ENCODE data around the gene RASGEF1C. TPM values are rescaled to one million over a fixed set of nuclear protein-coding genes. Genes with fewer than 3 reads are reported as not detected.

RASGEF1C gene
- total RNA-seq, 2 experiments from 2014 or later, result not detected

GRCh38 chr5:180084638-180085561, 124.1 kb downstream of the RASGEF1C start:
- peaks cover 23% of the 10 kb centered on the region for H3K4me1 Mint-ChIP-seq
- ATAC-seq, result no peak

GRCh38 chr5:180083529-180084060, 125.4 kb downstream of the RASGEF1C start:
- H3K27me3 Mint-ChIP-seq, result peaks cover 21% of the 10 kb centered on the region
- ChIA-PET POLR2A (no interaction called here), CTCF (no interaction called here)
- H3K36me3 Mint-ChIP-seq (ENCODE audit: low read depth), result no peaks in the 10 kb centered on the region
- no peak overlapping the region for H3K4me3 Mint-ChIP-seq
- ATAC-seq (no peak), DNase-seq (no peak)
- H3K27ac Mint-ChIP-seq, result no peak overlapping the region
- H3K4me1 Mint-ChIP-seq, result peaks cover 23% of the 10 kb centered on the region
- intact Hi-C loops (cut with DNase I, micrococcal nuclease), result no loop called here
- H3K9me3 Mint-ChIP-seq (ENCODE audit: low read depth), result no peaks in the 10 kb centered on the region

More at GRCh38 chr5:180084638-180085561, 124.1 kb downstream of the RASGEF1C start:
- no peak overlapping the region for H3K27ac Mint-ChIP-seq
- ChIA-PET POLR2A (no interaction called here), CTCF (no interaction called here)
- peaks cover 20% of the 10 kb centered on the region for H3K27me3 Mint-ChIP-seq
- intact Hi-C loops (cut with DNase I, micrococcal nuclease), result no loop called here
- H3K4me3 Mint-ChIP-seq, result no peak overlapping the region
- no peak for DNase-seq
- H3K36me3 Mint-ChIP-seq (ENCODE audit: low read depth), result no peaks in the 10 kb centered on the region
- H3K9me3 Mint-ChIP-seq (ENCODE audit: low read depth), result no peaks in the 10 kb centered on the region

- ChIA-PET CTCF (no interaction called here), POLR2A (no interaction called here)
- peaks cover 23% of the 10 kb centered on the region for H3K27me3 Mint-ChIP-seq
- H3K4me1 Mint-ChIP-seq, result peaks cover 23% of the 10 kb centered on the region
- H3K9me3 Mint-ChIP-seq (ENCODE audit: low read depth), result no peaks in the 10 kb centered on the region
- ATAC-seq (no peak), DNase-seq (no peak)
- no peak overlapping the region for H3K27ac Mint-ChIP-seq
- no peaks in the 10 kb centered on the region for H3K36me3 Mint-ChIP-seq (ENCODE audit: low read depth)
- no peak overlapping the region for H3K4me3 Mint-ChIP-seq
- intact Hi-C loops (cut with DNase I, micrococcal nuclease), result no loop called here
These were observed 126.2 kb downstream of the RASGEF1C start for GRCh38 chr5:180082633-180083420.

GRCh38 chr5:180081481-180081880, 127.5 kb downstream of the RASGEF1C start:
- Mint-ChIP-seq H3K9me3 (ENCODE audit: low read depth) (no peaks in the 10 kb centered on the region), H3K27me3 (peaks cover 23% of the 10 kb centered on the region), H3K4me1 (peaks cover 15% of the 10 kb centered on the region), H3K36me3 (ENCODE audit: low read depth) (no peaks in the 10 kb centered on the region), H3K4me3 (no peak overlapping the region), H3K27ac (no peak overlapping the region)
- ChIA-PET CTCF (interaction anchor here (1.1 kb wide), 1 partner anchor 8 kb away, joined by 3 read pairs; no protein-coding TSS in a partner anchor), POLR2A (no interaction called here)
- ATAC-seq, result no peak
- intact Hi-C loops (cut with DNase I, micrococcal nuclease), result no loop called here
- no peak for DNase-seq

- Mint-ChIP-seq H3K4me3 (peak overlapping the region; percentile 57), H3K9me3 (ENCODE audit: low read depth) (no peaks in the 10 kb centered on the region), H3K4me1 (peaks cover 9% of the 10 kb centered on the region), H3K27ac (no peak overlapping the region), H3K36me3 (ENCODE audit: low read depth) (no peaks in the 10 kb centered on the region), H3K27me3 (peaks cover 23% of the 10 kb centered on the region)
- CTCF ChIA-PET, result interaction anchor here (1.0 to 1.3 kb wide), 3 partner anchors 8 to 11 kb away, joined by 3 to 4 read pairs (median 3); no protein-coding TSS in a partner anchor
- ATAC-seq (peak; percentile 48), DNase-seq (peak; percentile 71)
- intact Hi-C loops (cut with DNase I, micrococcal nuclease), result no loop called here
- POLR2A ChIA-PET, result no interaction called here
These were observed 128.3 kb downstream of the RASGEF1C start for GRCh38 chr5:180080486-180081280.

DNA sequence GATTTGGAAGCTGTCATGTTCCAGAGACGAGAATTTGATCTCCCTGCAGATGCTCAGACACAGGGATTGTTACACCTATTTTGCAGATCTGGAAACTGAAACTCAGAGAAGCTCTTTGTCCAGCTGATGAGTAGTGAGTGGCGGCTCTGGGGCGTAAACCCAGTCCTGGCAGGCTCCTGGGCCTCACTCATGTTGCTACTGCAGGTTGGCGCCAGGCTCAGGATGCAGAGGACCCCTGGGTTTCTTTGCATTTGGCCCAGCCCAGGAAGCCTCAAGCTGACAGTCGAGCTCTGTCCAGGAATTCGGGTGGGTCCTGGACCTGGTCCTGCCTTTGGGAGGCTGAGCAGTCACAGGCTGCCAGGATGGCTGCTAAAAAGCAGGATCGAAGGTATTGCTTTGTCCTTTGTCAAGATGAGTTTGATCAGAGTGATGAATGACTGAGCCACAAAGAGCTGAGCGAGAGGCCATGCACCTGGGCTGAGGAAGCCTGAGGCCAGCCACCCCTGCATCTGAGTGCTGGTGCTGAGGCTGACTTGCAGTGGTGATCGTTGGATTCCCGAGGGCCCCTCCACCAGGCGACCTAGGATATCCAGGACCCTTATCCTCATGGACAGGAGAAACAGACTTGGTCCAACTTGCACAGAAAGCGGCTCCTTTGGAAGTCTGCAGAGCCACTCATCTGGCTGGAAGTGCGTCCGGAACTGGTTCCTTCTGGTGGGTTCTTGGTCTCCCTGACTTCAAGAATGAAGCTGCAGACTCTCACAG, 129.1 kb downstream of the RASGEF1C start:
- peaks cover 6% of the 10 kb centered on the region for H3K4me1 Mint-ChIP-seq
- intact Hi-C loops (cut with DNase I, micrococcal nuclease), result no loop called here
- no peaks in the 10 kb centered on the region for H3K36me3 Mint-ChIP-seq (ENCODE audit: low read depth)
- CTCF ChIA-PET, result interaction anchor here (1.0 to 1.3 kb wide), 2 partner anchors 8 to 11 kb away, joined by 3 to 4 read pairs; no protein-coding TSS in a partner anchor
- DNase-seq (no peak), ATAC-seq (no peak)
- H3K4me3 Mint-ChIP-seq, result peak overlapping the region; percentile 57
- no peak overlapping the region for H3K27ac Mint-ChIP-seq
- peaks cover 23% of the 10 kb centered on the region for H3K27me3 Mint-ChIP-seq
- H3K9me3 Mint-ChIP-seq (ENCODE audit: low read depth), result no peaks in the 10 kb centered on the region
- POLR2A ChIA-PET, result no interaction called here

GRCh38 chr5:180078348-180078747, 130.7 kb downstream of the RASGEF1C start:
- ATAC-seq, result no peak
- intact Hi-C loops (cut with DNase I, micrococcal nuclease), result no loop called here
- peaks cover 23% of the 10 kb centered on the region for H3K27me3 Mint-ChIP-seq
- no peak overlapping the region for H3K27ac Mint-ChIP-seq
- ChIA-PET POLR2A (no interaction called here), CTCF (interaction anchor here (1.4 kb wide), 1 partner anchor 11 kb away, joined by 4 read pairs; no protein-coding TSS in a partner anchor)
- DNase-seq, result no peak
- H3K9me3 Mint-ChIP-seq (ENCODE audit: low read depth), result no peaks in the 10 kb centered on the region
- no peaks in the 10 kb centered on the region for H3K36me3 Mint-ChIP-seq (ENCODE audit: low read depth)
- H3K4me3 Mint-ChIP-seq, result no peak overlapping the region
- peaks cover 6% of the 10 kb centered on the region for H3K4me1 Mint-ChIP-seq

- POLR2A ChIA-PET, result no interaction called here
- DNase-seq (no peak), ATAC-seq (no peak)
- no peaks in the 10 kb centered on the region for H3K9me3 Mint-ChIP-seq (ENCODE audit: low read depth)
- CTCF ChIA-PET, result interaction anchor here (0.6 to 1.4 kb wide), 4 partner anchors 10 to 276 kb away, joined by 3 to 6 read pairs (median 4); no protein-coding TSS in a partner anchor
- no peak overlapping the region for H3K4me3 Mint-ChIP-seq
- peaks cover 6% of the 10 kb centered on the region for H3K4me1 Mint-ChIP-seq
- intact Hi-C loops (cut with DNase I, micrococcal nuclease), result no loop called here
- no peak overlapping the region for H3K27ac Mint-ChIP-seq
- peaks cover 22% of the 10 kb centered on the region for H3K27me3 Mint-ChIP-seq
- no peaks in the 10 kb centered on the region for H3K36me3 Mint-ChIP-seq (ENCODE audit: low read depth)
These were observed 131.3 kb downstream of the RASGEF1C start for GRCh38 chr5:180077594-180078284.

DNA sequence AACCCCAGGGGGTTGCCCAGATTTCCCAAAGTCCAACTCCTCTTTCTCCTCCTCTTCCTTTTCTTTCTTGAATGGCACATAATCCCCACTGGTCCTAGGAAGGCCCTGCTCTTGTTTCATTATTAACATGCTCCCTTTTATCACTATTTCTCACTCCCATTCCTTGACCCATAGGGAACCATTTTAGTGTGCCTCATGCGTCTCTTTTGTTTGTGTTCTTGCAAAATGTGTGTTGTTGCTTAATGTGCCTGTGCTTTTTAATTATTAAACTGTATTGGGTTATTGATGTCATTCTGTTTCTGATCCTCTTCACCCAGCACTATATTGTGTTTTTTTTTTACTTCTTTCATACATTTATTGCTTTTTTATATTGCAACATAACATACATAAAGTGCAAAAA, 133.3 kb downstream of the RASGEF1C start:
- no peak overlapping the region for H3K27ac Mint-ChIP-seq
- ATAC-seq (no peak), DNase-seq (no peak)
- POLR2A ChIA-PET, result no interaction called here
- peaks cover 2% of the 10 kb centered on the region for H3K9me3 Mint-ChIP-seq (ENCODE audit: low read depth)
- intact Hi-C loops (cut with DNase I, micrococcal nuclease), result no loop called here
- H3K27me3 Mint-ChIP-seq, result peaks cover 9% of the 10 kb centered on the region
- peaks cover 1% of the 10 kb centered on the region for H3K36me3 Mint-ChIP-seq (ENCODE audit: low read depth)
- no peak overlapping the region for H3K4me3 Mint-ChIP-seq
- peaks cover 13% of the 10 kb centered on the region for H3K4me1 Mint-ChIP-seq
- CTCF ChIA-PET, result interaction anchor here (1.2 kb wide), 1 partner anchor 15 kb away, joined by 5 read pairs; no protein-coding TSS in a partner anchor

GRCh38 chr5:180074462-180074861, 134.5 kb downstream of the RASGEF1C start:
- Mint-ChIP-seq H3K4me1 (peaks cover 21% of the 10 kb centered on the region), H3K27me3 (peaks cover 2% of the 10 kb centered on the region), H3K9me3 (ENCODE audit: low read depth) (peaks cover 2% of the 10 kb centered on the region), H3K4me3 (no peak overlapping the region), H3K27ac (no peak overlapping the region), H3K36me3 (ENCODE audit: low read depth) (peaks cover 1% of the 10 kb centered on the region)
- ATAC-seq (no peak), DNase-seq (no peak)
- intact Hi-C loops (cut with DNase I, micrococcal nuclease), result loop anchor here in 1 of 2 experiments (5.0 kb wide), 2 partner anchors 272 to 452 kb away; partner anchors contain the start of gene HNRNPH1
- POLR2A ChIA-PET, result no interaction called here
- CTCF ChIA-PET, result interaction anchor here (1.0 to 1.5 kb wide), 2 partner anchors 16 to 20 kb away, joined by 3 read pairs; no protein-coding TSS in a partner anchor

Measured in activated CD4-positive, alpha-beta T cell treated with anti-CD3 and anti-CD28 coated beads for 36 hours (primary cell).